ENCODE data around the gene WNT5B. TPM values are rescaled to one million over a fixed set of nuclear protein-coding genes. Genes with fewer than 3 reads are reported as not detected.

The WNT5B gene
- polyA plus RNA-seq, 1 of the 3 experiments (the other 2 are of a cell fraction), result 29.3 TPM

DNA sequence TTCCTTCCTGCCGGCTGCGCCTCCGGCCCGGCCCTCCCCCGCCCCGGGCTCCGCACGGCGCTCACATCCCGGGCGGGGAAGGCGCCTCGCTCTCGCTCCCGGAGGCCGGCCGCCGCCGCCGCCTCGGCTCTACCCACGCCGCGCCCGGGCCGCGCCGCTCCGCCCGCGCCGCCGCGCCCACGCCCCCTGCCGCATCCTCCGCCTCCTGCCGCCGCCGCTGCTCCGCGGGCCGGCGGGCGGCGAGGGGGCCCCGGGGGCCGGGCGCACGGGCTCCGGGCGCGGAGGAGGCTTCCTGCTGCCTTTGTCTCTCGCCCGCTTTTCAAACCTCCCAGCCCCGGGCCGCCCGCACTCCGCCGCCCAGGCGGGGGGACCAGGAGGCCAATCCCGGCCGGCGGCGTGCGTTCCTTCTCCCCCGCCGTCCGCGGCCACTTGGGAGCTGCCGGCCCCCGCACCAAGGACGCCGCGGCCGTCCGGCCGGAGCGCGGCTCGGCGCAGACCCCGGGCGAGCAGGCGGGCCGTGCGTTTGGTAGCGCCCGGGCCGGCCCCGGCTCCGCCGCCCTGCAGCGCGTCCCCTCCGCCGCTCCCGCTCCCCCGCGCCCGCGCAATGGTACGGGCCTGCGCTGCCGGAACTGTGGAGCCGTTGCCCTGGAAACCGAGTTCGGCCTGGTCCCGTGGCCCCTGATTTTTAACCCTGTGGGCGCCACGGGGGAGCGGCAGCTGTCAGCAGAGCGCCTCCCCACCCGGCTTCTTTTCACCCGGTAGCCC, 34.6 kb upstream of the WNT5B start, which contains the start of gene FBXL14 (continued):
- TF ChIP-seq GABPA (IDR thresholded peaks at IDR 0.05; ENCODE audit: low read depth) (peak; percentile 73), GATA2 (CRISPR knock-in tag; IDR thresholded peaks at IDR 0.05) (no peak), TAF1 (IDR thresholded peaks at IDR 0.05; ENCODE audit: borderline replicate concordance, low read depth, low read length) (peak; percentile 58; the same call in 1 of the 2 replicates), SIN3A (IDR thresholded peaks at IDR 0.05; ENCODE audit: borderline replicate concordance, low read depth, low read length) (peak; percentile 90; the same call in 1 of the 2 replicates), JUND (IDR thresholded peaks at IDR 0.05) (no peak), RCOR1 (IDR thresholded peaks at IDR 0.05; ENCODE audit: low read length) (no peak)
- TF ChIP-seq, protein P1, sequence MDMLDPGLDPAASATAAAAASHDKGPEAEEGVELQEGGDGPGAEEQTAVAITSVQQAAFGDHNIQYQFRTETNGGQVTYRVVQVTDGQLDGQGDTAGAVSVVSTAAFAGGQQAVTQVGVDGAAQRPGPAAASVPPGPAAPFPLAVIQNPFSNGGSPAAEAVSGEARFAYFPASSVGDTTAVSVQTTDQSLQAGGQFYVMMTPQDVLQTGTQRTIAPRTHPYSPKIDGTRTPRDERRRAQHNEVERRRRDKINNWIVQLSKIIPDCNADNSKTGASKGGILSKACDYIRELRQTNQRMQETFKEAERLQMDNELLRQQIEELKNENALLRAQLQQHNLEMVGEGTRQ (IDR thresholded peaks at IDR 0.05; ENCODE audit: borderline replicate concordance, low read depth, low read length), result 0 out of 2 replicates have a peak, but pooled peaks have one; percentile 24
- TF ChIP-seq, protein P2, sequence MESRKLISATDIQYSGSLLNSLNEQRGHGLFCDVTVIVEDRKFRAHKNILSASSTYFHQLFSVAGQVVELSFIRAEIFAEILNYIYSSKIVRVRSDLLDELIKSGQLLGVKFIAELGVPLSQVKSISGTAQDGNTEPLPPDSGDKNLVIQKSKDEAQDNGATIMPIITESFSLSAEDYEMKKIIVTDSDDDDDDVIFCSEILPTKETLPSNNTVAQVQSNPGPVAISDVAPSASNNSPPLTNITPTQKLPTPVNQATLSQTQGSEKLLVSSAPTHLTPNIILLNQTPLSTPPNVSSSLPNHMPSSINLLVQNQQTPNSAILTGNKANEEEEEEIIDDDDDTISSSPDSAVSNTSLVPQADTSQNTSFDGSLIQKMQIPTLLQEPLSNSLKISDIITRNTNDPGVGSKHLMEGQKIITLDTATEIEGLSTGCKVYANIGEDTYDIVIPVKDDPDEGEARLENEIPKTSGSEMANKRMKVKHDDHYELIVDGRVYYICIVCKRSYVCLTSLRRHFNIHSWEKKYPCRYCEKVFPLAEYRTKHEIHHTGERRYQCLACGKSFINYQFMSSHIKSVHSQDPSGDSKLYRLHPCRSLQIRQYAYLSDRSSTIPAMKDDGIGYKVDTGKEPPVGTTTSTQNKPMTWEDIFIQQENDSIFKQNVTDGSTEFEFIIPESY (IDR thresholded peaks at IDR 0.05; ENCODE audit: borderline replicate concordance, low read depth), result no peak

DNA sequence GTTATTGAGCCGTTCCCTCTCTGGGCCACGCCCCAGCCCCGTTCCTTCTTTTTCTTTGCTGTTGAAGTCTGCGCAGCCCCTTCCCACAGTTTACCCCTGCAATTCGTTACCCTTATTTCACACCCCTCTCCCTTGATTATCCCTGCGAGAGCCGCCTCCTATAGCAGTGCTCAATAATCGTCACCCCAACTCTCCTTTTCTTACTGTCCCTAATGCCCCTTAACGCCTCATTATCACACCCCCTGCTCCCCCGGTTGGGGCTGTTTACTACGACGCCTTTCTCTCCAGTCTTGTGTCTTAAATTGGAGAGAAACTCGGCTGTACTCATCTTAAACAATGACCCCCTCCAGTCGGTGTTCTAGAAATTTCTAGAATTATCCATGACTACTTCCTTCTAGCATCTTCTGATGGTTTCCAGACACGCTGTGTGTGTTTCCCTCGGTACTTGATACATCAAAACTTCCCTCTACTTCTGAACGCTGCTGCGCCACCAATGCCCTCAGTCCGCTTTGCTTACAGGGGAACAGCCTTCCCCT, 33.9 kb upstream of the WNT5B start:
- Histone ChIP-seq H3K27ac (ENCODE audit: low read depth in 2 of 2, low read length in 1 of 2) (peak overlapping the region; percentile 65 to 95), H4K20me1 (ENCODE audit: insufficient read depth) (peaks cover 36% of the 10 kb centered on the region), H3K9me3 (no peaks in the 10 kb centered on the region), H3K4me1 (ENCODE audit: control insufficient read depth in 1 of 2, insufficient read depth in 2 of 2, low read depth in 1 of 2, low read length in 1 of 2) (peaks cover 24 to 33% of the 10 kb centered on the region in 2 experiments), H3K79me2 (ENCODE audit: insufficient read depth) (peaks cover 91% of the 10 kb centered on the region), H3K36me3 (replicated peaks in 1 of 2; ENCODE audit: control insufficient read depth in 1 of 2, insufficient read depth in 2 of 2, low read length in 1 of 2) (peaks cover 3 to 9% of the 10 kb centered on the region in 2 experiments), H3K9me2 (no peaks in the 10 kb centered on the region), H2AFZ (ENCODE audit: low read depth) (peak overlapping the region; percentile 10; the same call in 1 of the 2 replicates), H3K4me3 (ENCODE audit: low read depth in 2 of 2, low read length in 1 of 2) (peak overlapping the region; percentile 57 to 80), H3K4me2 (peak overlapping the region; percentile 89), H3K27me3 (ENCODE audit: insufficient read depth) (no peaks in the 10 kb centered on the region), H3K9ac (peak overlapping the region; percentile 56), H3F3A (replicated peaks; ENCODE audit: insufficient read depth) (peaks cover 7% of the 10 kb centered on the region)
- DNase-seq, result no peak
- TF ChIP-seq, protein P2 (IDR thresholded peaks at IDR 0.05; ENCODE audit: borderline replicate concordance, low read depth), result no peak
- TF ChIP-seq FOXJ3 (CRISPR knock-in tag; IDR thresholded peaks at IDR 0.05) (no peak), NFIC (IDR thresholded peaks at IDR 0.05; ENCODE audit: borderline replicate concordance) (no peak), RFX5 (IDR thresholded peaks at IDR 0.05; ENCODE audit: low read length) (no peak), GABPA (IDR thresholded peaks at IDR 0.05; ENCODE audit: low read depth) (no peak), EP300 (IDR thresholded peaks at IDR 0.05; ENCODE audit: borderline replicate concordance in 1 of 2, low read depth in 1 of 2, low read length in 1 of 2) (peak in 1 of 2 experiments; percentile 80; a peak in 2 of 4 replicates), RCOR1 (IDR thresholded peaks at IDR 0.05; ENCODE audit: low read length) (no peak), POLR2AphosphoS5 (IDR thresholded peaks at IDR 0.05; ENCODE audit: low read depth, low read length) (0 out of 2 replicates have a peak, but pooled peaks have one; percentile 2)
- ChIA-PET CTCF (interaction anchor here (0.7 to 4.5 kb wide), 5 partner anchors 8 to 39 kb away, joined by 3 to 38 read pairs (median 9); partner anchors contain the start of gene WNT5B), POLR2A (interaction anchor here (0.7 kb wide), 1 partner anchor 8 kb away, joined by 4 read pairs; no protein-coding TSS in a partner anchor)
- WGBS (ENCODE audit: low lambda C conversion rate), result 28% methylated on average over 19 of the region's 19 CpGs

All from SK-N-SH (cell line).